ENCODE data around the gene SECISBP2.

DNA sequence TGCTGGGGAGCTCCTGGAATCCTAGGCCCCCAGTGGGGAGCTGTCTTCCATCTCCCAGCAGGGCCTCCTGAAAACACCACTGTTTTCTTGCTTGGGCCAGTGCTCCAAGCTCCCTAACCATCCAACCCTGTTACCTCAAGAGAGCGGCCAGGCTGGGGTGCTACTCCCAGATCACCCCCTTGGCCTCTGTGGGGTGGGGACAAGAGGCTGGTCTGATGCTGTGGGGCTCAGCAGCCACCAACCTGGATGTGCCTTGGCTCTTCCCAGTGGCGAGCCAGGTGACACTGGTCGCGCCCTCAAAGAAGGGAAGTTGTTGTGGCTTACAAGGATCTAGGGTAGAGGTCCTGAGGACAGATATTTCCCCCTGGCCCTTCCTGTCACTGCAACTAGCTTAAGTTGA, 49.0 kb downstream of the SECISBP2 start:
- TF ChIP-seq, protein P1, sequence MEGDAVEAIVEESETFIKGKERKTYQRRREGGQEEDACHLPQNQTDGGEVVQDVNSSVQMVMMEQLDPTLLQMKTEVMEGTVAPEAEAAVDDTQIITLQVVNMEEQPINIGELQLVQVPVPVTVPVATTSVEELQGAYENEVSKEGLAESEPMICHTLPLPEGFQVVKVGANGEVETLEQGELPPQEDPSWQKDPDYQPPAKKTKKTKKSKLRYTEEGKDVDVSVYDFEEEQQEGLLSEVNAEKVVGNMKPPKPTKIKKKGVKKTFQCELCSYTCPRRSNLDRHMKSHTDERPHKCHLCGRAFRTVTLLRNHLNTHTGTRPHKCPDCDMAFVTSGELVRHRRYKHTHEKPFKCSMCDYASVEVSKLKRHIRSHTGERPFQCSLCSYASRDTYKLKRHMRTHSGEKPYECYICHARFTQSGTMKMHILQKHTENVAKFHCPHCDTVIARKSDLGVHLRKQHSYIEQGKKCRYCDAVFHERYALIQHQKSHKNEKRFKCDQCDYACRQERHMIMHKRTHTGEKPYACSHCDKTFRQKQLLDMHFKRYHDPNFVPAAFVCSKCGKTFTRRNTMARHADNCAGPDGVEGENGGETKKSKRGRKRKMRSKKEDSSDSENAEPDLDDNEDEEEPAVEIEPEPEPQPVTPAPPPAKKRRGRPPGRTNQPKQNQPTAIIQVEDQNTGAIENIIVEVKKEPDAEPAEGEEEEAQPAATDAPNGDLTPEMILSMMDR (IDR thresholded peaks at IDR 0.05): no peak
- no peak for TF ChIP-seq POLR2A (IDR thresholded peaks at IDR 0.05)

Measured in Peyer's patch (tissue), 4 donors.